Thyroid gland (tissue), 4 donors: ENCODE measurements around the gene TMEM81.

Experiments
- POLR2A ChIP-seq, 2 donors: fragments of 450-650 bp; IDR thresholded peaks; one replicate each; pipeline ENCODE4 v1.6.1; 2017; ENCODE audit warnings: antibody characterized with exemption in 2 of 2, mild to moderate bottlenecking in 2 of 2, moderate library complexity in 1 of 2
- TF ChIP-seq, protein P1 (sequence below), 6 experiments: fragments of 200-600 bp in 3 of 6; fragments of 450-650 bp in 3 of 6; sonication (generic) in 3 of 6; IDR thresholded peaks; one replicate each; pipeline ENCODE4 v1.5.1; 2016 to 2019; ENCODE audit warnings: antibody characterized with exemption in 6 of 6, mild to moderate bottlenecking in 2 of 6, inconsistent platforms in 1 of 6, moderate library complexity in 1 of 6

DNA sequence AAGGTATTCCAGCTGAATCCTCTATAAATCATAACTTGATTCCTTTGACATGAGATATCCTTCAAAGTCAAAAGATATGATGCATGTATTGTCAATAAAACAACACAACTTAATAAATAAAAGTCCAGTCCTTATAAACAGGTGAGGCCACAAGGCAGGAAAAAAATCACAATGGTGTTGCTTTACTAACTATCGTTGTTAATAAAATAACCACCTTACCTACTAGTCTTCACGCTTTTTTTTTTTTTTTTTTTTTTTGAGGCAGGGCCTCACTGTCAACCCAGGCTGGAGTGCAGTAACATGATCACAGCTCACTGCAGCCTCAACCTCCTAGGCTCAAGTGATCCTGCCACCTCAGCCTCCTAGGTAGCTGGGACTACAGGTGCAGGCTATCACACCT lies at the start of gene TMEM81:
- TF ChIP-seq, protein P1, sequence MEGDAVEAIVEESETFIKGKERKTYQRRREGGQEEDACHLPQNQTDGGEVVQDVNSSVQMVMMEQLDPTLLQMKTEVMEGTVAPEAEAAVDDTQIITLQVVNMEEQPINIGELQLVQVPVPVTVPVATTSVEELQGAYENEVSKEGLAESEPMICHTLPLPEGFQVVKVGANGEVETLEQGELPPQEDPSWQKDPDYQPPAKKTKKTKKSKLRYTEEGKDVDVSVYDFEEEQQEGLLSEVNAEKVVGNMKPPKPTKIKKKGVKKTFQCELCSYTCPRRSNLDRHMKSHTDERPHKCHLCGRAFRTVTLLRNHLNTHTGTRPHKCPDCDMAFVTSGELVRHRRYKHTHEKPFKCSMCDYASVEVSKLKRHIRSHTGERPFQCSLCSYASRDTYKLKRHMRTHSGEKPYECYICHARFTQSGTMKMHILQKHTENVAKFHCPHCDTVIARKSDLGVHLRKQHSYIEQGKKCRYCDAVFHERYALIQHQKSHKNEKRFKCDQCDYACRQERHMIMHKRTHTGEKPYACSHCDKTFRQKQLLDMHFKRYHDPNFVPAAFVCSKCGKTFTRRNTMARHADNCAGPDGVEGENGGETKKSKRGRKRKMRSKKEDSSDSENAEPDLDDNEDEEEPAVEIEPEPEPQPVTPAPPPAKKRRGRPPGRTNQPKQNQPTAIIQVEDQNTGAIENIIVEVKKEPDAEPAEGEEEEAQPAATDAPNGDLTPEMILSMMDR (IDR thresholded peaks at IDR 0.05) = no peak
- TF ChIP-seq POLR2A (IDR thresholded peaks at IDR 0.05) = no peak
